Raji (cell line): ENCODE results near the gene PER1.
A peak's percentile ranks its signal among the peaks of the same experiment; 100 is the strongest.

Experiments
- POLR2A ChIP-seq: IDR thresholded peaks from 2 replicates; pipeline ENCODE4 v1.6.1; 2011; ENCODE audit warnings: low read depth, low read length, control low read depth; ENCODE audit not compliant: insufficient read depth

The PER1 gene

GRCh38 chr17:8116776-8117175 lies 35.4 kb downstream of the PER1 start:
- no peak for TF ChIP-seq POLR2A

DNA sequence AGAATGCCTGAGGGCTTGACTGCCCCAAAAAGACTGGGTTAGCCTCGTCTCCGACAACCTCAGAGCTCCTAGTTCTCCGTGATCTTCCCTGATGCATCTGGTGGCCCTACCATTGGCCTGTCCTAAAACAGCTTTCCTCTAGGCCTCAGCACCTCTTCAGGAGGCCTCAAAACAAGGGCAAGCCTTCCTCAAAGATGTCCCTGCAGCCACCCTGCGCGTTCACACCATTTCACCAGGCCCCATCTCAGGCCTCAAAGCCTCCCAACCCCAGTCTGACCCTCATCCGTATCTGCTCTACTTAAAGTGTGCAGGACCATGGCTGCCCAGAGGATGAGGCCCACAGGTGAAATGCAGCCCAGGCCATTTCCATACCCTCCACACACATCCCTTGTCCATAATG lies 41.3 kb downstream of the PER1 start:
- no peak for TF ChIP-seq POLR2A

DNA sequence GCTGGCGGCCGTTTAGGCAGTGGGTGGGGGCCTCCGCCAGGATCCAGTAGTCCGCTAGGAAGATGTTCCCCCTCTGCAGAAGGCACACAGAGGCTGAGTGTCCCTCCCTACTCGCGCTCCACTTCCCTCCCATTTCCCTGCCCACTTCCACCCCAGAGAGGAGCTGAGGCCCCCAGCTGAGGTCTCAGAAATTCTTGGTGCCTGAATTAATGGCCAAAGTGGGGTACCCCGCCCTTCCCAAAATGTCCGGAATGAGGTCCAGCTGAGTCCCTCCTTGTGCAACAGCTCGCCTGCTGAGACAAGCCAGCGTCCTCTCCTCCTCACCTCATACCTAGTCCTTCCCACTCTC lies 41.8 kb downstream of the PER1 start:
- TF ChIP-seq POLR2A: no peak

DNA sequence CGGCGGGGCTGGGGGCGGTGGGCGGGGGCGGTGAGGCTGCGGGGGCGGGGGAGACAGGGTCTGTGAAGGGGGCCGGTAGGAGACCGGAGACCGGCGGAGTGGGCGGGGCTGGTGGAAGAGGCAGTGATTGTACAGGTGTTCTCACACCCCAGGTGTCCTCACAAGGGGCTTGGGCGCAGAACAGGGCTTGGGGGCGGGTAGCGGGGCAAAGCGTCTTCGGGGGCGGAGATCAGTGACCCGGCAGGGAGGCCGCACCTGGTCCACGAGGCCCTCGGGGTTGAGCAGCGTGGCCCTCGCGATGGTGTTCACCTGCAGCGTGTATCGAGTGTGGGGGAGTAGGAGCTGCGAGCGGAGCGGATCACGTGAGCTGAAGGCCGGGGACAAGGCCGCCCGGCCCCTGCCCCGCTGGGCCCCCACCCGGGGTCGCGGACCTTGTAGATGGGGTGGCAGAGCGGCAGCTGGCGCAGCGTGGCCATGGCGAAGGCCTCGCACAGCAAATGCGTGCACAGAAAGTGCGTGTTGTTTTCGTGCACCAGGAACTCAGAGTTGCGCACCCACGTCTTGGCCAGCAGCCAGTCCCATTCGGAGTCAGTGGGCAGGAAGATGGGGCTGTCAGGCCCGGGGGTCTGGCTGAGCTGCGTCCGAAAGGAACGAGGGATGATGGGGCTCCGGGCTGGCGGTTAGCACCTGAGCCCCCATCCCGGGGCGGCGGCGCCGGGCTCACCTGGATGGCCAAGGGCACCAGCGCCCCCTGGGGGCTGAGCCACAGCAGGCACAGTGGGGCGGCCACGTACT lies 42.3 kb downstream of the PER1 start:
- no peak for TF ChIP-seq POLR2A

- TF ChIP-seq POLR2A: no peak
These were observed 43.1 kb downstream of the PER1 start for GRCh38 chr17:8108972-8109660.

- no peak for TF ChIP-seq POLR2A
These were observed 46.2 kb downstream of the PER1 start for GRCh38 chr17:8105957-8106398.

- no peak for TF ChIP-seq POLR2A
These were observed 47.3 kb downstream of the PER1 start for GRCh38 chr17:8104911-8105310.

GRCh38 chr17:8103549-8103948 lies 48.7 kb downstream of the PER1 start:
- no peak for TF ChIP-seq POLR2A

- no peak for TF ChIP-seq POLR2A
These were observed 50.5 kb downstream of the PER1 start for GRCh38 chr17:8101721-8102120.

GRCh38 chr17:8100763-8101162 lies 51.4 kb downstream of the PER1 start:
- TF ChIP-seq POLR2A: no peak

GRCh38 chr17:8100111-8100510 lies 52.1 kb downstream of the PER1 start:
- TF ChIP-seq POLR2A: no peak

DNA sequence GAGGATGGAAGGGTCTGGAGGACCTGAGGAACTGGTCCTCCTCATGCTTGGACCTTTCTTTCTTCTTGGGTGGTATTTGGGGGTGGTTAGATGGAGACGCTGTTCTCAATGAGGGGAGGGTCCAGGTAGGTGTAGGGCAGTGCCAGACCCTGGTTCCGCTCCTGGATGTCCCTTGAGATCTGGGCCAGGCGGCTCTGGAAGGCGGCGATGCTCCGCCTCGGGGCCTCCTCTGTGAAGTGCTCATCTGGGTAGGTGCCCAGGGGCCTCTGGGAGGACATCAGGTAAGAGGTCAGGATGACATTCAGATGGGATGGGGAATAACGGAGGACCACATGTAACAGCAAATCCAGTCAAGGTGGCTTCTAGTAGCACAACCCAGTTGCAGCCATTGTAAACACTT lies 55.7 kb downstream of the PER1 start:
- TF ChIP-seq POLR2A: no peak

DNA sequence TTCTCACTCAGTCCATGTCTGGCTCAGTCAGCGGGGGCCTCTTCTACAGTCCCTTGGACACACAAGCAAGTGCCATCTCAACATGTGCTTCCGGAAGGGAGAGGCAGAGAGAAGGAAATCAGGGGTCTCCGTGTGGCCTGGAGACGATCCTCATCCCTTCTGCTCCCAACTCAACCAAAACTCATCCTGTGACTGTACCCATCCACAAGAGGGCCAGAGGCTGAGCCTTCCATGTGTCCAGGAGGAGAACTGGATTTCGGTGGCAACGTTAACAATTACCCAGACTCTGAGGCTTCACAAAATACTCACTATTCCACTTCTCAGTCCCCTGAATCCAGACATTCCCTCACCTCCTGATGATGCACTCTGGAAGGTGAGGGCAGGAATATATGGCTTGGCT lies 56.8 kb downstream of the PER1 start:
- TF ChIP-seq POLR2A: no peak

DNA sequence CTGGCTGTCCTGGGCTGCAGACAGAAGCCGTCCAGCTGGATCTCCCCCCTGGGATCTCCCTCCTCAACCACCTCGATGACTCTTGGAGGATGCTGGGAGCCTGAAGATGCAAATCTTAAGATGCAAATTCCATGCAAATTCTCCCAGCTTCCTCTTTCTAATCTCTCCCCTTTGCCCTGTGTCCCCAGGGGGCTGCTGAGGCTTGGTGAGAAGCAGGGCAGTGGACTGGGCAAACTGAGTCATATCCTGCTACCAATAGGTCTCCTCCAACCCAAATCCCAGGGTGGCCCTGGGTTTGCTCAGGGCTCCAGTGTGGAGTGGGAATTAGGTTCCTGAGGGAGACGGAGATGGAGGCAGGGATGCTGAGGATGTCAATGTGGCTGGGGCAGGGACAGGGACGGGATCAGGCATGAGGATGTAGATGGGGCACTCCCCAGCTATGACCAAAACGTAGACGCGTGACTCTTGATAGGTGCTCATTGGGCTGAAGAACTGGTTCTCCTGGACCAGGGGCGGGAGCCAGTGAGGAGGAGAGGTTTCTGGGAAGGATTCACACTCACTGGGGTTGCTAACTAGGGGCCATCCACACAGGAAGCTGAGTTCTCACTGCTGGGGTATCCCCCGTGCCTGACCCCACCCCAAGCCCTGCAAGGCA lies 61.0 kb downstream of the PER1 start:
- TF ChIP-seq POLR2A: peak; percentile 46
